SU-DHL-6 (cell line): Measurements from ENCODE around the gene ITPR2.

Source experiments
- CTCF ChIP-seq: fragments of 200-600 bp; sonication (generic); IDR thresholded peaks from one replicate; pipeline ENCODE4 v1.5.1; 2017; ENCODE audit warnings: antibody characterized with exemption, mild to moderate bottlenecking, low read length, moderate library complexity; ENCODE audit not compliant: insufficient read depth, poor library complexity, severe bottlenecking
- EZH2phosphoT487 ChIP-seq: fragments of 200-600 bp; sonication (generic), shearing (Covaris generic); conservative IDR thresholded peaks from 2 replicates; pipeline ENCODE4 v1.6.1; 2018; ENCODE audit warnings: mild to moderate bottlenecking, antibody characterized with exemption, low read length, moderate library complexity, mixed read lengths

- TF ChIP-seq CTCF (no peak), EZH2phosphoT487 (no peak)
Observed at GRCh38 chr12:26737487-26738030, 95.4 kb downstream of the ITPR2 start.
